Omental fat pad (tissue), 4 donors: ENCODE data around the gene FAM168A. TPM values are rescaled to one million over a fixed set of nuclear protein-coding genes. Genes with fewer than 3 reads are reported as not detected.

Experiments used
- ATAC-seq: fragments of 150-250 bp; one replicate; pipeline ENCODE4 v1.9.1; 2016; ENCODE audit warnings: mild to moderate bottlenecking, moderate library complexity; ENCODE audit not compliant: low FRiP score
- DNase-seq: peaks from one replicate; pipeline ENCODE4 v3.0.0-alpha.2; 2019; ENCODE audit warnings: low spot score
- total RNA-seq, 4 donors: library from RNA; depleted of rRNA; stranded (reverse); fragments of >200 nt; gene quantifications; one replicate each; pipeline ENCODE4 v1.1.0, GENCODE V29; 2016
- TF ChIP-seq, protein P1 (sequence below), 3 donors: fragments of 450-650 bp; IDR thresholded peaks; one replicate each; pipeline ENCODE4 v1.5.1; 2016 to 2017; ENCODE audit warnings: antibody characterized with exemption in 3 of 3, mild to moderate bottlenecking in 3 of 3, moderate library complexity in 2 of 3

FAM168A gene
- total RNA-seq, 4 donors from 2014 or later = 13.9 to 30.9 (median 21.0) TPM

DNA sequence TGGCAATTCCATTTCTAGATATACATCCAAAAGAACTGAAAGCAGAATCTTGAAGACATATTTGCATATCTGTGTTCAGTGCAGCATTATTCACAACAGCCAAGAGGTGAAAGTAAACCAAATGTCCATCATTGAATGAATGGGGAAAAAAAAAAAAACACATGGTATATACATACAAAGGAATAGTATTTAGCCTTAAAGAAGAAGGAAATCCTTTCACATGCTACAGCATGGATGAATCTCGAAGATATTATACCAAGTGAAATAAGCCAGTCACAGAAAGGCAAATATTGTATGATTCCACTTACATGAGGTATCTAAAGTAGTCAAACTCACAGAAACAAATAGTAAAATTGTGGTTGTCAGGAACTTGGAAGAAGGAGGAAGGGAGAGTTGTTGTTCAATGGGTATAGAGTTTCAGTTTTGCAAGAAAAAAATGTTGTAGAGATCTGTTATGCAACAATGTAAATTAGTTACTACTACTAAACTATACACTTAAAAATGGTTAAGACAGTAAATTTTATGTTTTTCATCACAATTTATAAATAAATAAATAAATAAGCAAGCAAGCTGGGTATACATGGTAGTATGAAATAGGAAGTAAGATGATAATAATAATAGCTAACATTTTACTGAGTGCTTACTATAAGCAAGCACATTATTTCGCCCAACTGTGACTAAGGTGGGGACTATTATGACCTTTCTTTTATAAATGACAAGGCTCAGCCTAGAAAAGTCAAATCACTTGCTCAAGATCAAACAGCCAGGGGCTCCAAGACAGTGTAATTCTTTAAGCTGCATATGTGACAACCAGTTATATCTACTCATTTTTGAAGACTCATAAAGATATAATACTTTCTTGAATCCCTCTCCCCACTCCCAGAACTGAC, 50.0 kb downstream of the FAM168A start:
- TF ChIP-seq, protein P1, sequence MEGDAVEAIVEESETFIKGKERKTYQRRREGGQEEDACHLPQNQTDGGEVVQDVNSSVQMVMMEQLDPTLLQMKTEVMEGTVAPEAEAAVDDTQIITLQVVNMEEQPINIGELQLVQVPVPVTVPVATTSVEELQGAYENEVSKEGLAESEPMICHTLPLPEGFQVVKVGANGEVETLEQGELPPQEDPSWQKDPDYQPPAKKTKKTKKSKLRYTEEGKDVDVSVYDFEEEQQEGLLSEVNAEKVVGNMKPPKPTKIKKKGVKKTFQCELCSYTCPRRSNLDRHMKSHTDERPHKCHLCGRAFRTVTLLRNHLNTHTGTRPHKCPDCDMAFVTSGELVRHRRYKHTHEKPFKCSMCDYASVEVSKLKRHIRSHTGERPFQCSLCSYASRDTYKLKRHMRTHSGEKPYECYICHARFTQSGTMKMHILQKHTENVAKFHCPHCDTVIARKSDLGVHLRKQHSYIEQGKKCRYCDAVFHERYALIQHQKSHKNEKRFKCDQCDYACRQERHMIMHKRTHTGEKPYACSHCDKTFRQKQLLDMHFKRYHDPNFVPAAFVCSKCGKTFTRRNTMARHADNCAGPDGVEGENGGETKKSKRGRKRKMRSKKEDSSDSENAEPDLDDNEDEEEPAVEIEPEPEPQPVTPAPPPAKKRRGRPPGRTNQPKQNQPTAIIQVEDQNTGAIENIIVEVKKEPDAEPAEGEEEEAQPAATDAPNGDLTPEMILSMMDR (IDR thresholded peaks at IDR 0.05) = no peak
- DNase-seq (no peak), ATAC-seq (no peak)

DNA sequence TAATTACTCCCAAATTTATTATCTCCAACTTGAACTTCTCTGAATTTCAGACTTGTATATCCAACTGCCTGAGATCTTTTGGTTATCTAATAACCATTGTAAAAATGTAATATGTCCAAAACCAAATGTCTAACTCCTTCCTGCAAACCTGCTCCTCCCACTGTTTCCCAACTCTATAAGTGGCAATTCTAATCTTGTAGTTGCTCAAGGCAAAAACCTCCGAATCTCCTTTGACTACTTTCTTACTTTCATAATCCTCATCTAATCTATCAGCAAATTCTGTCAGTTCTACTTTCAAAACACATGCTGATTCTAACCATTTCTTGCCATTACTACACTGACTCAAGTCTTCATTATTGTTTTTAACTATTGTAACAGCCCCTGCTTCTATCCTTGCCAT, 55.7 kb downstream of the FAM168A start:
- ATAC-seq (no peak), DNase-seq (no peak)
- TF ChIP-seq, protein P1 (IDR thresholded peaks at IDR 0.05) = no peak

DNA sequence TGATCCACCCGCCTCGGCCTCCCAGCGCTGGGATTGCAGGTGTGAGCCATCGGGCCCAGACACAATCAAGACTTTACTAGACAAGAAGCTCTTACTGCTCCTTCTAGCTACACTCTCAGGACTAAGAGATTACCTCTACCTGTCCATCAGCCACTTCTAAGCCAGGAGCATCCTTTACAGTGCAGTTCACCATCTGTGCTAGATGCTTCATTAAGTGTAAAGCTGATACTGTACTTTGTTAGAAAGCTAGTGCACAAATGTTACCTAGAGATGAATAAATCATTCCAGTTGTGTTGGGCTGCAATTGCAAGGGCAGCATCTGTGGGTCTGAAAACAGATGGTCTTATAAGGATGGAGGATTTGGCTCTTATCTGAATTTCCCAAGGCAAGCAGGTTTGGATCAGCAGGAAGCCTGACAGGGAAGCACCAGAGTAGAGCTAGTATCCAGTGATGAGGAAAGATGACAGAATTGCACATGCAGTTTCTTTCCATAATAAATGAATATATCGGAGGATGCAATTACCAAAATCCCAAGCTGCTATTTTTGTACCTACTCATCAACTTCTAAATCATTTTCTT, 58.3 kb downstream of the FAM168A start:
- ATAC-seq = no peak
- TF ChIP-seq, protein P1 (IDR thresholded peaks at IDR 0.05) = no peak
- no peak for DNase-seq

- ATAC-seq (no peak), DNase-seq (no peak)
- TF ChIP-seq, protein P1 (IDR thresholded peaks at IDR 0.05) = no peak
Measured at GRCh38 chr11:73538381-73538872, 59.5 kb downstream of the FAM168A start.

DNA sequence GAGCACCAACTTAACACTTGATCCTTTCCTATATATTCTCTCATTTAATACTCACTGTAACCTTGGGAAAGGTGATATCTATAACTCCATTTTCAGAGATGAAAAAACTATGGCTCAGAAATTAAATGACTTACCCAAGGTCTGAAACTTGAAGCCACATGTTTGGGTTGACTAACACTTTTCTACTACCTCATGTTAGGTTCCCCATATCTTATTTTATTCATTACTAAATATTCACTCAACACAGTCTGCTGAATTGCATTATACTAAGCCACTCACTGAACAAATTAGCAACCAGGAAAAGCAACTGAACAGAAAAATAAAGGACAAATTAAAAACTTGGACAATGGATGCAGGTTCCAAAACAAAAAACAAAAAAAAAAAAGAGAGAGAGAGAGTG, 59.9 kb downstream of the FAM168A start:
- TF ChIP-seq, protein P1 (IDR thresholded peaks at IDR 0.05) = no peak
- no peak for ATAC-seq
- no peak for DNase-seq

DNA sequence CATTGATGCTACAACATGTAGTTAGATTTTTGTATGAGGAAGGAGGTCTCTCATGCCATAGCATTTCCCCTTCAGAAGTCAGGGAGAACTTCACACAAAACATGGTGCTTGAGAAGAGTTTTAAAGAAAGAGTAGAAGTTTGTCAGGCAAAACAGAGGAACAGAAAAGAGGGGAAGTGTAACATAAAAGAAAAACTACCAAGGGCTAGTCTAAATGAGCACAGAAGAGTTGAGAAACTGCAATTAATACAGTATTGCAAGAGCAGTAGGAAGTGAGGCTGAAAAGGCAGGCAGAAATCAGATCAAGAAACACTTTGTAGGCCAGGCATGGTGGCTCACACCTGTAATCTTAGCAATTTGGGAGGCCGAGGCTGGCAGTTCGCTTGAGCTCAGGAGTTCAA, 61.0 kb downstream of the FAM168A start:
- no peak for DNase-seq
- TF ChIP-seq, protein P1 (IDR thresholded peaks at IDR 0.05) = no peak
- no peak for ATAC-seq
